Gastroesophageal sphincter (tissue), 4 donors: ENCODE results near the gene HACD2. TPM values are rescaled to one million over a fixed set of nuclear protein-coding genes. Genes with fewer than 3 reads are reported as not detected.

ENCODE experiments used
- ATAC-seq: fragments of 150-250 bp; one replicate; pipeline ENCODE4 v1.9.1; 2016; ENCODE audit warnings: mild to moderate bottlenecking, moderate library complexity
- H3K27ac ChIP-seq, 4 donors: fragments of 200-600 bp; sonication (generic) in 3 of 4; 1 replicate in 3 of 4; 2 replicates in 1 of 4; pipeline ENCODE4 v1.5.1; 2016 to 2019
- H3K27me3 ChIP-seq: fragments of 200-600 bp; sonication (generic); one replicate; pipeline ENCODE4 v1.5.1; 2019
- H3K36me3 ChIP-seq, 2 donors: fragments of 200-600 bp; sonication (generic); one replicate each; pipeline ENCODE4 v1.5.1; 2019; ENCODE audit warnings: control low read depth in 1 of 2
- H3K4me1 ChIP-seq, 3 donors: fragments of 200-600 bp; sonication (generic); 1 replicate in 2 of 3; 2 replicates in 1 of 3; pipeline ENCODE4 v1.5.1; 2016 to 2019; ENCODE audit warnings: control low read depth in 2 of 3
- H3K4me3 ChIP-seq, 2 donors: fragments of 200-600 bp; sonication (generic); one replicate each; pipeline ENCODE4 v1.5.1; 2019; ENCODE audit warnings: mild to moderate bottlenecking in 1 of 2, moderate library complexity in 1 of 2
- H3K9me3 ChIP-seq, 3 donors: fragments of 200-600 bp; sonication (generic); one replicate each; pipeline ENCODE4 v1.5.1; 2017 to 2019; ENCODE audit warnings: control low read depth in 2 of 3
- EP300 ChIP-seq: sonication (generic); formaldehyde crosslinking; IDR thresholded peaks from one replicate; pipeline ENCODE4 v1.6.1; 2017; ENCODE audit warnings: antibody characterized with exemption, mild to moderate bottlenecking
- POLR2A ChIP-seq, 2 donors: fragments of 450-650 bp; IDR thresholded peaks; one replicate each; pipeline ENCODE4 v1.6.1; 2017; ENCODE audit warnings: antibody characterized with exemption in 2 of 2, mild to moderate bottlenecking in 2 of 2, moderate library complexity in 1 of 2
- POLR2AphosphoS5 ChIP-seq: sonication (generic); formaldehyde crosslinking; IDR thresholded peaks from one replicate; pipeline ENCODE4 v1.6.1; 2017; ENCODE audit warnings: antibody characterized with exemption
- WGBS, 2 donors: methylation state at CpG; one replicate each; pipeline ENCODE4 v1.1.5; 2018; ENCODE audit warnings: low coverage in 1 of 2; 5-methylcytosine and 5-hydroxymethylcytosine counted together
- total RNA-seq, 4 donors: library from RNA; depleted of rRNA; stranded (reverse); fragments of >200 nt; gene quantifications; one replicate each; pipeline ENCODE4 v1.1.0, GENCODE V29; 2016
- TF ChIP-seq, protein P1 (sequence below), 4 experiments: fragments of 200-600 bp in 2 of 4; fragments of 450-650 bp in 2 of 4; sonication (generic) in 1 of 4; IDR thresholded peaks; one replicate each; pipeline ENCODE4 v1.5.1; 2017 to 2019; ENCODE audit warnings: antibody characterized with exemption in 4 of 4, mild to moderate bottlenecking in 2 of 4, moderate library complexity in 2 of 4

The HACD2 gene
- total RNA-seq, 4 donors from 2014 or later, result 21.3 to 36.7 (median 28.1) TPM

DNA sequence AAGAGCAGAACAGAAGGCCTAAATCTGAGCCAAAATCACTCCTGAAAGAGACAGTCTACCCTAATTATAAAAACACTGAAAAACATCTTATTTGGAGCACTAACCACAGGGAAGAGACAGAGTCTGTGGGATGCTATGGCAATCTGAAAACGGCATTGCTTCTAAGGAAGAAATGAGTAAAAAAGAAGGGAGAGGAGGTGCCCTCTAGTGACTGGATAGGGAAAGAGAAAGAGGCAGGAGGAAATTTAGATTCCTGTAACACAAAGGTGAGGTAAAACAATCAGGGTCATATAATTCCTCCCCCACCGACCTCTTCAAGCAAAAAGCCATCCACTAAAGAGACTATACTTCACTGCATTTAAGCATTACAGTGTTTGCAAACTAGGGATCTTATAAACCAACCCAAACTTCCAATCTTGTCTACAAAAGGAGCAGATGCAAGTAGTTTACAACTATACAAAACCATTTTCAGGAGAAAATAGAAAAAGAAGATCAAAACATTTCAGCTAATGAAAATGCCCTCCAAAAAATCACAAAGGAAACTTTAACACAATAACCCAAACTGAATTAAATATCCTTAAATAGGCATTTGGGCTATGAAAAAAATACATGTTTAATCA is 32.6 kb downstream of the HACD2 start:
- peaks cover 0 to 11% of the 10 kb centered on the region in 2 donors for H3K36me3 ChIP-seq
- H3K9me3 ChIP-seq, result peaks cover 0 to 8% (median 0%) of the 10 kb centered on the region in 3 donors
- WGBS, 2 donors, result 17 to 18% methylated on average over 2 of the region's 2 CpGs
- H3K27me3 ChIP-seq, result no peaks in the 10 kb centered on the region
- peaks cover 0 to 16% (median 7%) of the 10 kb centered on the region in 3 donors for H3K4me1 ChIP-seq
- H3K27ac ChIP-seq, result no peak overlapping the region
- no peak overlapping the region for H3K4me3 ChIP-seq
- TF ChIP-seq EP300, result no peak
- TF ChIP-seq, protein P1, sequence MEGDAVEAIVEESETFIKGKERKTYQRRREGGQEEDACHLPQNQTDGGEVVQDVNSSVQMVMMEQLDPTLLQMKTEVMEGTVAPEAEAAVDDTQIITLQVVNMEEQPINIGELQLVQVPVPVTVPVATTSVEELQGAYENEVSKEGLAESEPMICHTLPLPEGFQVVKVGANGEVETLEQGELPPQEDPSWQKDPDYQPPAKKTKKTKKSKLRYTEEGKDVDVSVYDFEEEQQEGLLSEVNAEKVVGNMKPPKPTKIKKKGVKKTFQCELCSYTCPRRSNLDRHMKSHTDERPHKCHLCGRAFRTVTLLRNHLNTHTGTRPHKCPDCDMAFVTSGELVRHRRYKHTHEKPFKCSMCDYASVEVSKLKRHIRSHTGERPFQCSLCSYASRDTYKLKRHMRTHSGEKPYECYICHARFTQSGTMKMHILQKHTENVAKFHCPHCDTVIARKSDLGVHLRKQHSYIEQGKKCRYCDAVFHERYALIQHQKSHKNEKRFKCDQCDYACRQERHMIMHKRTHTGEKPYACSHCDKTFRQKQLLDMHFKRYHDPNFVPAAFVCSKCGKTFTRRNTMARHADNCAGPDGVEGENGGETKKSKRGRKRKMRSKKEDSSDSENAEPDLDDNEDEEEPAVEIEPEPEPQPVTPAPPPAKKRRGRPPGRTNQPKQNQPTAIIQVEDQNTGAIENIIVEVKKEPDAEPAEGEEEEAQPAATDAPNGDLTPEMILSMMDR (IDR thresholded peaks at IDR 0.05), result peak; percentile 34 to 66 (median 62)
- no peak for ATAC-seq

DNA sequence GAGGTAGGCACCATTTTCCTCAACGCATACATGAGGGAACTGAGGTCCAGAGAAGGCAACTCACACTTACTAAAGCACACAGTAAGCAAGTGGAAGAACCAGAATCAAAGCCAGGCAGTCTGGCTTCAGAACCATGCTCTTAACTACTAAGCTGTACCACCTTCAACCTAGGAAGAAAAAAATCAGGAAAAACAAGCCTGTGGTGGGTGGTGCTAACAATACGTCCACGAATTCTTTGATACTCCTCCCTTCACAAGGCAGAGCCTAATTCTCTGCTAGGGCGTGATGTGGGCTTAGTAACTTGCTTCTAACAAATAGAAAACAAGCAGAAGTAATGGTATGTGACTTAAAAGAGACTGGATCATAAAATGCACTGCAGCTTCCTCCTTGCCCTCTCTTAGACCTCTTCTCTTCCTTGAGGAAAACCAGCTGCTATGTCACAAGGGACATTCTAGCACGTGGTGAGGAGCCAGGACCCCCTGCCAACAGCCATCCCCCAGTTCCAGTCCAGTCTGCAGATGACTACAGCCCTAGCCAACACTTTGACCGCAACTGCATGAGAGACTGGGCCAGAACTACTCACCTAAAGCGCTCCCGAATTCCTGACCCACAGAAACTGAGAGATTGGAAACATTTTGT is 36.9 kb downstream of the HACD2 start:
- WGBS, 2 donors, result 41 to 52% methylated on average over 3 to 7 of the region's 8 CpGs
- no peak for TF ChIP-seq EP300
- TF ChIP-seq, protein P1 (IDR thresholded peaks at IDR 0.05), result no peak
- TF ChIP-seq POLR2AphosphoS5, result no peak
- no peak for TF ChIP-seq POLR2A (IDR thresholded peaks at IDR 0.05)
- no peak for ATAC-seq
- Histone ChIP-seq H3K4me1 (peaks cover 0 to 30% (median 12%) of the 10 kb centered on the region in 3 donors), H3K9me3 (peaks cover 0 to 3% (median 0%) of the 10 kb centered on the region in 3 donors), H3K36me3 (peaks cover 0 to 11% of the 10 kb centered on the region in 2 donors), H3K27me3 (no peaks in the 10 kb centered on the region), H3K27ac (peak overlapping the region in 3 of 4 donors; percentile 16 to 39 (median 16)), H3K4me3 (no peak overlapping the region)

DNA sequence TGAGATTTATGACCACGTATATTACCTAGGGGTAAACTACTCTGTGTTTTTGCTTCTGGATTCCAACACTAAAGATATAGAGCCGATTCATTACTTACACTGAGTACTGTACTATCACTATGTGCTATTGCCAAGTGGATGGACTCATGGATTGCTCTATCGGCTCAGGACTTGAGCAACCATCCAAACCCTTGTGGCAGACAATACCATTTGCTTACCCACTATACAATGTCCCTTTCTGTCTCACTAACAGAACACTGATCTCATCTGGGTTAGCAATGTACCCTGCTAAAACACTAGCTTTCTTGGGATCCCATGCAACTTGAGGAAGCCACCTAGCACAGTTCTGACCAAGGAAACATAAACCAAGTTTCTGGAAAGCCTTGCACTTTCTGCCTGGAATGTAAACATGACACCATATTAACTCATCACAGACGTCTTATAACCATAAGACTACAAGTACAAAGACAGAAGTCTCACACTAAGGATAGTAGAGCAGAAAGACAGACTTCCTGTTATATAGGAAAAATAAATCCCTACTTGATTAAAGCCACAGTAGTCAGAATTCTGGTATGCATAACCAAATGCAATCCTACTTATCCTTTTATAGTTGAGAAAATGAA is 38.6 kb downstream of the HACD2 start:
- Histone ChIP-seq H3K9me3 (no peaks in the 10 kb centered on the region), H3K4me3 (no peak overlapping the region), H3K4me1 (peaks cover 0 to 25% (median 12%) of the 10 kb centered on the region in 3 donors), H3K27ac (peak overlapping the region in 3 of 4 donors; percentile 28 to 39 (median 37)), H3K27me3 (no peaks in the 10 kb centered on the region), H3K36me3 (peaks cover 0 to 11% of the 10 kb centered on the region in 2 donors)
- ATAC-seq, result no peak
- TF ChIP-seq, protein P1 (IDR thresholded peaks at IDR 0.05), result no peak
- TF ChIP-seq POLR2AphosphoS5 (no peak), EP300 (no peak), POLR2A (IDR thresholded peaks at IDR 0.05) (no peak)
- 33 to 51% methylated on average over 4 of the region's 4 CpGs for WGBS, 2 donors

DNA sequence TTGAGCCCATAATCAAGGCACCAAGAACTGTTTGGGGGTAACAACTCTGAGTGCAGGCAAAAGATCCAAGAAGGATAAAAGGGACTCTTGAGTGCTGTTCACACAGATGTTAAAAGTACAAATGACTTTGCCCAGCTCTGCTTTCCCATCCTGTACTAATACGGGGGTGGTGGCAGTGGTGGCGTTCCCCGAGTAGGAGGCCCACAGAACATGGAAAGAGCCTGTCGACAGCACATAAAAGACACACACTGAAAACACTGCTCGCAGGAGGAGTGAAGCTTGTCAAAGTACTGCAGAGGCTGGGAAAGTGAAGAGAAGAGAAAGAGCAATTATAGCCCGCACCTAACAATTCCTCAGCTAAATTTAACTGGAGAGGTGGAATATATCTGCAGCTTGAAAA is 40.9 kb downstream of the HACD2 start:
- TF ChIP-seq POLR2AphosphoS5, result no peak
- TF ChIP-seq, protein P1 (IDR thresholded peaks at IDR 0.05), result no peak
- no peak for TF ChIP-seq EP300
- no peak for TF ChIP-seq POLR2A (IDR thresholded peaks at IDR 0.05)
- no peaks in the 10 kb centered on the region for H3K36me3 ChIP-seq
- peaks cover 0 to 25% (median 12%) of the 10 kb centered on the region in 3 donors for H3K4me1 ChIP-seq
- H3K27me3 ChIP-seq, result no peaks in the 10 kb centered on the region
- H3K4me3 ChIP-seq, result no peak overlapping the region
- H3K9me3 ChIP-seq, result no peaks in the 10 kb centered on the region
- H3K27ac ChIP-seq, result no peak overlapping the region
- no peak for ATAC-seq
- 72 to 93% methylated on average over 3 of the region's 6 CpGs for WGBS, 2 donors
